Pulmonary artery endothelial cell (primary cell): ENCODE results near the gene TXNDC2. TPM values are rescaled to one million over a fixed set of nuclear protein-coding genes. Genes with fewer than 3 reads are reported as not detected.

Experiments
- DNase-seq: peaks from one replicate; pipeline ENCODE4 v3.0.0-alpha.2; 2011; ENCODE audit warnings: low read depth, low spot score
- total RNA-seq: library from RNA; depleted of rRNA; stranded (reverse); fragments of >200 nt; gene quantifications from 2 replicates; pipeline ENCODE4 v1.2.3, GENCODE V29; 2014

Gene TXNDC2
- total RNA-seq, 1 donor from 2014 or later, result under 0.01 TPM

- no peak for DNase-seq
These were observed 44.6 kb downstream of the TXNDC2 start for GRCh38 chr18:9930299-9930884.

GRCh38 chr18:9931146-9931545, 45.4 kb downstream of the TXNDC2 start:
- no peak for DNase-seq

- no peak for DNase-seq
These were observed 45.9 kb downstream of the TXNDC2 start for GRCh38 chr18:9931678-9932077.

GRCh38 chr18:9933865-9934264, 48.1 kb downstream of the TXNDC2 start:
- DNase-seq, result no peak

- DNase-seq, result no peak
These were observed 48.5 kb downstream of the TXNDC2 start for GRCh38 chr18:9934274-9934673.

Other genes starting within 250 kb of the TXNDC2 start
- 30.8 and 32.7 TPM in 2 replicates for gene RAB31, start 177.7 kb upstream of the TXNDC2 start, total RNA-seq
- gene VAPA, start 28.0 kb downstream of the TXNDC2 start, total RNA-seq, result 271 and 377 TPM in 2 replicates